ENCODE measurements around the gene UPK3A. TPM values are rescaled to one million over a fixed set of nuclear protein-coding genes. Genes with fewer than 3 reads are reported as not detected.

UPK3A gene
- total RNA-seq, 1 donor from 2014 or later = 1.4 TPM

DNA sequence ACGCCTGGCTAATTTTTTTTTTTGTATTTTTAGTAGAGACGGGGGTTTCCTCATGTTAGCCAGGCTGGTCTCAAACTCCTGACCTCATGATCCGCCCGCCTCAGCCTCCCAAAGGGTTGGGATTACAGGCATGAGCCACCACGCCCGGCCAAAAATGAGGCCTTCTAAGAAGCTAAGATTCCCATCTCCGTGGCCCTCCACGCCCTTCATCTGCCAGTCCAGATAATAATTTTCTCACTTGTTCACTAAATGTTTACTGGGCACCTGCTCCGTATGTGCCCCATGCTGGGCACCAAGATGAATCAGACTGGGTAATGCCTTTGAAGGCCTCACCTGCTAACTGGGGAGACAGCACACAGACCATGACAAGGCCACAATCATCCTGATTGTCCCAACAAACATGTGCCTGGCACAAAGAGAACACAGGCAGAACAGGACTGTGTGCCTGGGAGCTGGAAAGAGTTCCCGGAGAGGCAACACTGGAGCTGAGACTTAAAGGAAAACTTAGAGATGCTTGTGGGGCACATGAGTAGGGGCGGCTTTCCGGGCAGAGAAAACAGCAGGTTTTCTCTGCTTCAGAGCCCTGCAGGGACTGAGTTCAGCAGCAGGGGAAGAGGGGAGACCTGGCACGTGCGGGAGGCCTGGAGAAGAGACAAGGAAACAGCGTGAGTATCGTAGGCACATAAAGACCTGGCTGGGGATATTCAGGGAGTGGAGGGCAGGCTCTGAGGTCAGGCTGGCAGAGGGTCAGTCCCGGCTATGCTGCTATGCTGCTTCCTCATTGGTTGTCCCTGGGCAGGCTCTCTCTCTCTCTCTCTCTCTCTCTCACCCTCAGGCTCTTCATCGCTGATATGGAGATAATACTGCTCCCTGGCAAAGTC, 46.4 kb upstream of the UPK3A start:
- Mint-ChIP-seq H3K9me3 (no peaks in the 10 kb centered on the region), H3K4me1 (peaks cover 81% of the 10 kb centered on the region), H3K4me3 (peak overlapping the region; percentile 63), H3K27ac (peak overlapping the region; percentile 4), H3K36me3 (ENCODE audit: low read depth) (peaks cover 14% of the 10 kb centered on the region), H3K27me3 (no peaks in the 10 kb centered on the region)
- TF ChIP-seq, protein P1, sequence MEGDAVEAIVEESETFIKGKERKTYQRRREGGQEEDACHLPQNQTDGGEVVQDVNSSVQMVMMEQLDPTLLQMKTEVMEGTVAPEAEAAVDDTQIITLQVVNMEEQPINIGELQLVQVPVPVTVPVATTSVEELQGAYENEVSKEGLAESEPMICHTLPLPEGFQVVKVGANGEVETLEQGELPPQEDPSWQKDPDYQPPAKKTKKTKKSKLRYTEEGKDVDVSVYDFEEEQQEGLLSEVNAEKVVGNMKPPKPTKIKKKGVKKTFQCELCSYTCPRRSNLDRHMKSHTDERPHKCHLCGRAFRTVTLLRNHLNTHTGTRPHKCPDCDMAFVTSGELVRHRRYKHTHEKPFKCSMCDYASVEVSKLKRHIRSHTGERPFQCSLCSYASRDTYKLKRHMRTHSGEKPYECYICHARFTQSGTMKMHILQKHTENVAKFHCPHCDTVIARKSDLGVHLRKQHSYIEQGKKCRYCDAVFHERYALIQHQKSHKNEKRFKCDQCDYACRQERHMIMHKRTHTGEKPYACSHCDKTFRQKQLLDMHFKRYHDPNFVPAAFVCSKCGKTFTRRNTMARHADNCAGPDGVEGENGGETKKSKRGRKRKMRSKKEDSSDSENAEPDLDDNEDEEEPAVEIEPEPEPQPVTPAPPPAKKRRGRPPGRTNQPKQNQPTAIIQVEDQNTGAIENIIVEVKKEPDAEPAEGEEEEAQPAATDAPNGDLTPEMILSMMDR (IDR thresholded peaks at IDR 0.05) = no peak
- ChIA-PET POLR2A (interaction anchor here (1.1 to 2.1 kb wide), 4 partner anchors 8 to 73 kb away, joined by 3 to 10 read pairs (median 3); no protein-coding TSS in a partner anchor), CTCF (interaction anchor here (0.8 kb wide), 1 partner anchor 24 kb away, joined by 3 read pairs; no protein-coding TSS in a partner anchor)
- ATAC-seq (ENCODE audit: low read depth) = no peak
- no peak for DNase-seq
- intact Hi-C loops (cut with micrococcal nuclease) = no loop called here

DNA sequence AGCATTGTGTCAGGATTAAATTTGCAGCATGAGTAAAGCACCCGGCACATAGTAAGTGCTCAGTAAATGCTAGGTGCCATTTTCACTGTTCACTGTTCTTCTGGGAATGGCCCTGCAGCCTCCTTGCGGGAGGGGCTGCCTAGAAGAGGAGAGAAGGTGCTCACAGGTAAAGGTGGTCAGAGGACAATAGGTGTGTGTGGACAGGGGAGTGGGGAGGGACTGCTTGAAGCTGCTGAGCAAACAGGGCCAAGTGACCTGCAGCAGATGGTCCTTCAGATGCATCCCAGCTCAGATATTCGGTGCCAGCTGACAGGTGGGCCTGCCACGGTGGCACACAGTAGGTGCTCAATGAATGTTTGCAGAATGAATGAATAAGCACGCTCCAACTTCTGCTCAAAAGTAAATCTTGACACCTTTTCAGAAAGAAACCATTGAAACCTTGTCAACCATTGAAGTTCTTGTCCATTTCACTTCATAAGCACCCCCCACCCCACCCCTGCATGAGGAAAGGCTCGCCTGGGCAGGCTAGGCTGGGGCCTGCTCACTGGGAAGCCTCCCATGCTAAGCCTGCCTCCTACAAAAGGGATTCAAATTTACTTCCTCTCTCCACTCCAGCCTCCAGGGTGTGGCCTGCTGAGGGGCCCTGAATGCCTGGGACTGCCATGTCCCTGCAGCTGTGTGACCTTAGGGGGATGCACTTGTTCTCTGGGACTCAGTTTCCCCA, 45.6 kb upstream of the UPK3A start:
- Mint-ChIP-seq H3K4me3 (peak overlapping the region; percentile 87), H3K9me3 (no peaks in the 10 kb centered on the region), H3K27ac (no peak overlapping the region), H3K36me3 (ENCODE audit: low read depth) (peaks cover 14% of the 10 kb centered on the region), H3K27me3 (no peaks in the 10 kb centered on the region), H3K4me1 (peaks cover 73% of the 10 kb centered on the region)
- TF ChIP-seq, protein P1 (IDR thresholded peaks at IDR 0.05) = no peak
- CTCF ChIA-PET = no interaction called here
- no peak for ATAC-seq (ENCODE audit: low read depth)
- POLR2A ChIA-PET = interaction anchor here (0.6 to 1.1 kb wide), 2 partner anchors 24 to 78 kb away, joined by 4 read pairs; no protein-coding TSS in a partner anchor
- intact Hi-C loops (cut with micrococcal nuclease) = no loop called here
- DNase-seq = no peak

DNA sequence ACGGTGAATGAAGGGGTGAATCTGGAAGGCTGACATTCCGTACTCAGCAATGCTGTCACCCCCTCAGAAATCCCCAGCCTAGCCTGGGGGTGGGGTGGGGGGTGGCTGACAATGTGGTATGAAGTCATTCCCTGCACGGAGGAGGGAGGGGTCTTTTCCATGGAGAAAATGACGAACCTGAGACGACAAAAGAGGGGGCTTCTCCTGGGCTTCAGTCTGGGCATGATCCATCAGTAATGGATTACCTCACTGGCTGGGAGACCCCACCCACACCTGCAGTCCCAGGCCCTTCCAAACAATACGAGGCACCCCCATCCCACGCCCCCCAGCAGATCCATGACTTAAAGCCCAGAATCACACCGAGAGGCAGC, 45.1 kb upstream of the UPK3A start:
- DNase-seq = no peak
- CTCF ChIA-PET = no interaction called here
- peaks cover 14% of the 10 kb centered on the region for H3K36me3 Mint-ChIP-seq (ENCODE audit: low read depth)
- peak overlapping the region; percentile 87 for H3K4me3 Mint-ChIP-seq
- intact Hi-C loops (cut with micrococcal nuclease) = loop anchor here (1.0 to 2.0 kb wide), 2 partner anchors 70 to 77 kb away; partner anchors contain the start of genes FAM118A and NUP50
- ATAC-seq (ENCODE audit: low read depth) = no peak
- TF ChIP-seq, protein P1 (IDR thresholded peaks at IDR 0.05) = no peak
- H3K27me3 Mint-ChIP-seq = no peaks in the 10 kb centered on the region
- H3K4me1 Mint-ChIP-seq = peaks cover 68% of the 10 kb centered on the region
- H3K27ac Mint-ChIP-seq = no peak overlapping the region
- POLR2A ChIA-PET = interaction anchor here (0.6 to 1.1 kb wide), 2 partner anchors 24 to 79 kb away, joined by 4 read pairs; no protein-coding TSS in a partner anchor
- H3K9me3 Mint-ChIP-seq = no peaks in the 10 kb centered on the region

DNA sequence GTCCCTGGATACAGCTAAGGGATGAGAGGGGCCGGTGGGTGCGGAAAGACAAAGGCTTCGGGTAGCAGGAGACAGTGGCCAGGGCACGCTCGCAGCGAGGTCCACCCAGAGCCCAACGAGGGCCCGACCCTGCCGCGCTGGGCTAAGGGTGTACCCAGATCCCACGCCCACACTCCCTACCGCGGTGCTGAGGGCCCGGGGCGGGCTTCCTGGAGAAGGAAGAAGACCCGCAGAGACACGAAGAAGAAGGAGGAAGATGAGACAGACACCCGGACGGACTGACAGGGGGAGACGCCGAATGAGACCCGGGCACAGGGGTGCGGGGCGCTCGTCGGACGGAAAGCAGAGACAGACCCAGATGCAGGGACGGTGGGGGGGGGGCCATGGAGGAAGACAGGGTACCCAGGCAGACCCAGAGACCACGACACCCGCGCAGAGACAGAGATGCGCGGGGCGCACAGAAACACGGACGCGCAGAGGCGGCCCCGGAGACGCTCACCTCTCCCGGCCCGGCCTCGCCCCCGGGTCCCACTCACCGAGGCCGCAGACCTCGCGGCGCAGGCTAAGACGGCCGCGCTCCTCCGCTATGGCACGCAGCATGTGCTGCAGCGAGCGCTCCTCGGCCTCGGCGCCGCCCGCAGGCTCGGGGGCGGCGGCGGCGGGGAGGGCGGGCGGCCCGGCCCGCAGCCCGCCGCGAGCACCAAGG, 44.5 kb upstream of the UPK3A start:
- DNase-seq (peak; percentile 45), ATAC-seq (ENCODE audit: low read depth) (peak; percentile 46)
- H3K4me1 Mint-ChIP-seq = peaks cover 64% of the 10 kb centered on the region
- peak overlapping the region; percentile 87 for H3K4me3 Mint-ChIP-seq
- no peaks in the 10 kb centered on the region for H3K27me3 Mint-ChIP-seq
- peaks cover 14% of the 10 kb centered on the region for H3K36me3 Mint-ChIP-seq (ENCODE audit: low read depth)
- ChIA-PET POLR2A (interaction anchor here (0.6 to 1.1 kb wide), 2 partner anchors 23 to 79 kb away, joined by 4 read pairs; no protein-coding TSS in a partner anchor), CTCF (no interaction called here)
- H3K27ac Mint-ChIP-seq = peak overlapping the region; percentile 68
- TF ChIP-seq, protein P1 (IDR thresholded peaks at IDR 0.05) = no peak
- H3K9me3 Mint-ChIP-seq = no peaks in the 10 kb centered on the region
- intact Hi-C loops (cut with micrococcal nuclease) = loop anchor here (1.0 to 2.0 kb wide), 2 partner anchors 69 to 77 kb away; partner anchors contain the start of genes FAM118A and NUP50
